Measurements from ENCODE around the gene ATP1A4. TPM values are rescaled to one million over a fixed set of nuclear protein-coding genes. Genes with fewer than 3 reads are reported as not detected.

Gene ATP1A4
- polyA plus RNA-seq, 1 experiment: not detected

- CTCF ChIA-PET: interaction anchor here (0.6 to 4.4 kb wide), 7 partner anchors 10 to 106 kb away, joined by 3 to 45 read pairs (median 7); partner anchors contain the start of gene CASQ1
- TF ChIP-seq CTCF (IDR thresholded peaks at IDR 0.05; ENCODE audit: insufficient read depth, low read depth, low read length): no peak
Observed at GRCh38 chr1:160209321-160210046, 58.1 kb downstream of the ATP1A4 start.

GRCh38 chr1:160210561-160210960, 59.2 kb downstream of the ATP1A4 start:
- H3K27me3 ChIP-seq (ENCODE audit: control insufficient read depth, insufficient read depth, low read length): no peaks in the 10 kb centered on the region
- H3K4me3 ChIP-seq (ENCODE audit: low read depth, low read length): no peak overlapping the region
- H3K36me3 ChIP-seq (ENCODE audit: control insufficient read depth, insufficient read depth, low read length): peaks cover 51% of the 10 kb centered on the region
- DNase-seq (ENCODE audit: low read depth): no peak
- CTCF ChIA-PET: interaction anchor here (1.2 to 4.0 kb wide), 4 partner anchors 10 to 109 kb away, joined by 4 to 19 read pairs (median 10); partner anchors contain the start of gene CASQ1
- TF ChIP-seq CTCF (IDR thresholded peaks at IDR 0.05; ENCODE audit: insufficient read depth, low read depth, low read length): no peak
- POLR2A ChIA-PET: no interaction called here

More at GRCh38 chr1:160209321-160210046, 58.1 kb downstream of the ATP1A4 start:
- H3K36me3 ChIP-seq (ENCODE audit: control insufficient read depth, insufficient read depth, low read length): peaks cover 44% of the 10 kb centered on the region
- H3K4me3 ChIP-seq (ENCODE audit: low read depth, low read length): no peak overlapping the region
- POLR2A ChIA-PET: interaction anchor here (0.6 kb wide), 2 partner anchors 10 to 17 kb away, joined by 3 to 9 read pairs; no protein-coding TSS in a partner anchor
- no peaks in the 10 kb centered on the region for H3K27me3 ChIP-seq (ENCODE audit: control insufficient read depth, insufficient read depth, low read length)
- DNase-seq (ENCODE audit: low read depth): no peak

GRCh38 chr1:160211046-160211790, 59.8 kb downstream of the ATP1A4 start:
- ChIA-PET CTCF (interaction anchor here (1.2 to 4.0 kb wide), 5 partner anchors 9 to 110 kb away, joined by 4 to 19 read pairs (median 6); partner anchors contain the start of gene CASQ1), POLR2A (no interaction called here)
- no peak for TF ChIP-seq CTCF (IDR thresholded peaks at IDR 0.05; ENCODE audit: insufficient read depth, low read depth, low read length)
- no peak for DNase-seq (ENCODE audit: low read depth)
- H3K36me3 ChIP-seq (ENCODE audit: control insufficient read depth, insufficient read depth, low read length): peaks cover 56% of the 10 kb centered on the region
- H3K4me3 ChIP-seq (ENCODE audit: low read depth, low read length): no peak overlapping the region
- H3K27me3 ChIP-seq (ENCODE audit: control insufficient read depth, insufficient read depth, low read length): no peaks in the 10 kb centered on the region

- no peak for TF ChIP-seq CTCF (IDR thresholded peaks at IDR 0.05; ENCODE audit: insufficient read depth, low read depth, low read length)
- CTCF ChIA-PET: interaction anchor here (1.1 to 2.0 kb wide), 4 partner anchors 77 to 129 kb away, joined by 3 to 11 read pairs (median 3); no protein-coding TSS in a partner anchor
- Histone ChIP-seq H3K36me3 (ENCODE audit: control insufficient read depth, insufficient read depth, low read length) (peaks cover 50% of the 10 kb centered on the region), H3K27me3 (ENCODE audit: control insufficient read depth, insufficient read depth, low read length) (no peaks in the 10 kb centered on the region), H3K4me3 (ENCODE audit: low read depth, low read length) (no peak overlapping the region)
- DNase-seq (ENCODE audit: low read depth): no peak
- POLR2A ChIA-PET: no interaction called here
Observed at GRCh38 chr1:160214481-160215140, 63.2 kb downstream of the ATP1A4 start.

Measured in BJ (cell line).